HepG2 (cell line): ENCODE data around the gene HECA. TPM values are rescaled to one million over a fixed set of nuclear protein-coding genes. Genes with fewer than 3 reads are reported as not detected.

Source experiments
- ATAC-seq: fragments of 200-7000 bp; cut with Tn5 transposase; 3 replicates; pipeline ENCODE4 v1.9.1; 2020; ENCODE audit warnings: mild to moderate bottlenecking, moderate library complexity
- BruUV-seq: library from RNA; stranded (reverse); fragments of 400-500 nt; replicated peaks from 2 replicates; lab custom pipeline; 2021; lab: Mats Ljungman, UMichigan
- CTCF ChIA-PET: fragments of 300-600 bp; formaldehyde crosslinking; extraction: SDS; loops from one replicate; lab custom pipeline; 2021; ENCODE audit warnings: low total read pairs, inconsistent platforms, low intra/inter-chr PET ratio; lab: Yijun Ruan, JAX
- POLR2A ChIA-PET: fragments of 350-600 bp; sonication (Branson Sonifier 250); formaldehyde crosslinking; loops from one replicate; lab custom pipeline; 2020; ENCODE audit warnings: antibody characterized with exemption, inconsistent platforms; lab: Yijun Ruan, JAX
- DNase-seq: peaks from one replicate; pipeline ENCODE4 v3.0.0-alpha.2; 2015; ENCODE audit warnings: low spot score
- FAIRE-seq: peaks from 3 replicates; lab custom pipeline; 2011; peaks lifted over from hg19 to GRCh38; lab: Jason Lieb, UNC
- H2AFZ ChIP-seq: one replicate; pipeline ENCODE4 v1.6.1; 2011; ENCODE audit warnings: low read length, inconsistent platforms
- H3K27ac ChIP-seq: fragments of 300-600 bp; 3 replicates; pipeline ENCODE4 v1.8.0; 2011; ENCODE audit warnings: mixed run types, mild to moderate bottlenecking, mixed read lengths, low read length, inconsistent platforms; ENCODE audit not compliant: insufficient read depth; ENCODE audit errors: extremely low read length
- H3K27me3 ChIP-seq, 2 experiments: fragments of 200-600 bp in 1 of 2; 2 replicates in 1 of 2; 3 replicates in 1 of 2; pipeline versions ENCODE4 v1.6.0 to v1.8.0; 2011; ENCODE audit warnings: low read length in 2 of 2, mild to moderate bottlenecking in 2 of 2, moderate library complexity in 2 of 2, inconsistent platforms in 1 of 2; ENCODE audit not compliant: insufficient read depth in 2 of 2, control insufficient read depth in 1 of 2
- H3K36me3 ChIP-seq, 2 experiments: fragments of 200-600 bp in 1 of 2; replicated peaks in 1 of 2; 2 replicates in 1 of 2; 3 replicates in 1 of 2; pipeline versions ENCODE4 v1.5.1 to v1.8.0; 2011; ENCODE audit warnings: low read length in 2 of 2, inconsistent platforms in 1 of 2; ENCODE audit not compliant: insufficient read depth in 2 of 2, control insufficient read depth in 1 of 2
- H3K4me1 ChIP-seq: 2 replicates; pipeline ENCODE4 v1.5.1; 2012; ENCODE audit warnings: low read length, inconsistent platforms; ENCODE audit not compliant: insufficient read depth
- H3K4me2 ChIP-seq: 2 replicates; pipeline ENCODE4 v1.6.0; 2011; ENCODE audit warnings: low read depth, low read length, inconsistent platforms
- H3K4me3 ChIP-seq, 3 experiments: fragments of 200-600 bp in 1 of 3; sonication (generic), shearing (Covaris generic) in 1 of 3; replicated peaks in 1 of 3; 2 replicates each; pipeline ENCODE4 v1.5.1; 2011 to 2016; ENCODE audit warnings: low read length in 3 of 3, inconsistent platforms in 2 of 3, low read depth in 2 of 3, mild to moderate bottlenecking in 2 of 3, control low read depth in 1 of 3, mixed read lengths in 1 of 3; ENCODE audit not compliant: insufficient read depth in 1 of 3
- H3K79me2 ChIP-seq: one replicate; pipeline ENCODE4 v1.6.1; 2011; ENCODE audit warnings: low read length, inconsistent platforms; ENCODE audit not compliant: insufficient read depth
- H3K9ac ChIP-seq: 2 replicates; pipeline ENCODE4 v1.6.0; 2011; ENCODE audit warnings: mild to moderate bottlenecking, low read depth, low read length, inconsistent platforms; ENCODE audit not compliant: insufficient read depth
- H3K9me3 ChIP-seq: 2 replicates; pipeline ENCODE4 v1.5.1; 2012; ENCODE audit warnings: mild to moderate bottlenecking, low read length
- H4K20me1 ChIP-seq: 2 replicates; pipeline ENCODE4 v1.6.0; 2011; ENCODE audit warnings: inconsistent platforms, mild to moderate bottlenecking, low read length, moderate library complexity; ENCODE audit not compliant: insufficient read depth
- AFF4 ChIP-seq: sonication (generic); formaldehyde crosslinking; IDR thresholded peaks from 2 replicates; pipeline ENCODE4 v1.4.0; 2020; ENCODE audit warnings: missing genetic modification reagents
- FOXP1 ChIP-seq, 2 experiments: fragments of 450-650 bp in 1 of 2; IDR thresholded peaks; 2 replicates each; pipeline ENCODE4 v1.6.1; 2017 to 2018; ENCODE audit warnings: antibody characterized with exemption in 1 of 2
- GABPB1 ChIP-seq: IDR thresholded peaks from 2 replicates; pipeline ENCODE4 v1.6.1; 2016; ENCODE audit warnings: mild to moderate bottlenecking, missing genetic modification reagents, moderate library complexity, missing compliant biosample characterization
- KMT2A ChIP-seq: sonication (generic); formaldehyde crosslinking; IDR thresholded peaks from 2 replicates; pipeline ENCODE4 v1.4.0; 2020; ENCODE audit warnings: missing genetic modification reagents
- NCOA2 ChIP-seq: sonication (generic); formaldehyde crosslinking; IDR thresholded peaks from 2 replicates; pipeline ENCODE4 v1.8.0; 2022; ENCODE audit warnings: inconsistent platforms
- NFYC ChIP-seq: IDR thresholded peaks from 2 replicates; pipeline ENCODE4 v1.6.1; 2016; ENCODE audit warnings: missing genetic modification reagents, missing compliant biosample characterization
- ZBTB1 ChIP-seq: sonication (generic); formaldehyde crosslinking; IDR thresholded peaks from 2 replicates; pipeline ENCODE4 v1.4.0; 2020; ENCODE audit warnings: missing genetic modification reagents, borderline replicate concordance
- ZNF879 ChIP-seq: sonication (generic); formaldehyde crosslinking; IDR thresholded peaks from 2 replicates; pipeline ENCODE4 v1.8.1; 2023; ENCODE audit warnings: missing genetic modification reagents
- ZSCAN20 ChIP-seq: sonication (generic); formaldehyde crosslinking; IDR thresholded peaks from 2 replicates; pipeline ENCODE4 v1.4.0; 2020; ENCODE audit warnings: missing genetic modification reagents, mild to moderate bottlenecking, borderline replicate concordance
- ZSCAN29 ChIP-seq: sonication (generic); formaldehyde crosslinking; conservative IDR thresholded peaks from 2 replicates; pipeline ENCODE4 v1.4.0; 2020; ENCODE audit warnings: mild to moderate bottlenecking, missing genetic modification reagents
- WGBS: methylation state at CpG from one replicate; pipeline ENCODE4 v1.1.6; 2017; ENCODE audit warnings: low lambda C conversion rate; 5-methylcytosine and 5-hydroxymethylcytosine counted together
- in situ Hi-C: cut with HindIII; loops from 2 replicates; pipeline ENCODE4 v1.10.0; 2017; ENCODE audit warnings: low pct_unique_long_range_greater_than_20kb; ENCODE audit not compliant: extremely low pct_ligation_motif_present
- intact Hi-C: fragments of 100-400 bp; cut with micrococcal nuclease; formaldehyde crosslinking; loops from one replicate; pipeline ENCODE4 v1.10.0; 2022; ENCODE audit not compliant: unreplicated experiment
- polyA plus RNA-seq, 8 experiments: library from polyadenylated mRNA; depleted of rRNA in 3 of 8; stranded (reverse) in 7 of 8; unstranded in 1 of 8; fragments of >200 nt; fragmentation: Illumina TruSeq in 4 of 8; extraction: Trizol in 4 of 8; gene quantifications; 2 replicates each; pipeline versions ENCODE4 v1.2.1 to v1.2.3, GENCODE V29; 2011 to 2016; ENCODE audit warnings: low read depth in 4 of 8, missing spikeins in 1 of 8, mixed read lengths in 1 of 8; ENCODE audit not compliant: insufficient read depth in 1 of 8
- total RNA-seq, 5 experiments: library from RNA; depleted of rRNA; stranded (reverse); fragments of >200 nt; fragmentation: Illumina TruSeq; extraction: Trizol; gene quantifications; 2 replicates each; pipeline ENCODE4 v1.2.3, GENCODE V29; 2016; ENCODE audit warnings: low read depth in 1 of 5
- TF ChIP-seq, protein P1 (sequence below): sonication (generic); formaldehyde crosslinking; IDR thresholded peaks from 2 replicates; pipeline ENCODE4 v1.4.0; 2020; ENCODE audit warnings: mild to moderate bottlenecking, low read depth, missing genetic modification reagents
- TF ChIP-seq, protein P2 (sequence below): sonication (generic); formaldehyde crosslinking; IDR thresholded peaks from 2 replicates; pipeline ENCODE4 v1.9.0; 2021; ENCODE audit warnings: missing genetic modification reagents, borderline replicate concordance

The HECA gene
- total and polyA plus RNA-seq, 2 of the 13 experiments (the other 11 are each of a cell fraction or from before 2014, with no cell fraction given): 0.18 to 0.49 TPM

DNA sequence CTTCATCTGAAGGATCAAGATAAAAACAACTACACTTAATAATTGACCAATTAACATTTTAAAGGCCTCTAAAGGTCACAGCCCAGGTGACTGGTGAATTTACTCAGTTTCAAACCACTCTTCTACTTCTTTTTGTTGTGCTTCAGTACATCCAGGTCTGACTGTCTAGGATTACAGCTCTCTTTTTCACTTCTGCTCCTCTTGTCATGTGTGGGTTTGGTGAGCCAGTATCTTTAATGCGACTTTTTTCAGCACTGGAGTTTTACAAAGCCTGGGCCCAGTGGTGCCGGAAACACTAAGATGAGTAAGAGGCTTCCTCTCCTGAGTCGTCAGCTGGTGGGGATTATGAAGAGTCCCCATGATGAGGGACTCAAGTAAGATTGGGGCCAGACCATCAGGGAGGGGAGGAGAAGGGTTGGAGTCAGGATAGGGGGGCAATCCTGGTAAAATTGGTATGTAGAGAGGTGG is 27.0 kb downstream of the HECA start:
- TF ChIP-seq, protein P1, sequence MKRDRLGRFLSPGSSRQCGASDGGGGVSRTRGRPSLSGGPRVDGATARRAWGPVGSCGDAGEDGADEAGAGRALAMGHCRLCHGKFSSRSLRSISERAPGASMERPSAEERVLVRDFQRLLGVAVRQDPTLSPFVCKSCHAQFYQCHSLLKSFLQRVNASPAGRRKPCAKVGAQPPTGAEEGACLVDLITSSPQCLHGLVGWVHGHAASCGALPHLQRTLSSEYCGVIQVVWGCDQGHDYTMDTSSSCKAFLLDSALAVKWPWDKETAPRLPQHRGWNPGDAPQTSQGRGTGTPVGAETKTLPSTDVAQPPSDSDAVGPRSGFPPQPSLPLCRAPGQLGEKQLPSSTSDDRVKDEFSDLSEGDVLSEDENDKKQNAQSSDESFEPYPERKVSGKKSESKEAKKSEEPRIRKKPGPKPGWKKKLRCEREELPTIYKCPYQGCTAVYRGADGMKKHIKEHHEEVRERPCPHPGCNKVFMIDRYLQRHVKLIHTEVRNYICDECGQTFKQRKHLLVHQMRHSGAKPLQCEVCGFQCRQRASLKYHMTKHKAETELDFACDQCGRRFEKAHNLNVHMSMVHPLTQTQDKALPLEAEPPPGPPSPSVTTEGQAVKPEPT (CRISPR knock-in tag): no peak
- no peak for TF ChIP-seq KMT2A (CRISPR knock-in tag)
- no peak for TF ChIP-seq ZBTB1
- TF ChIP-seq ZSCAN20 (CRISPR knock-in tag): no peak
- TF ChIP-seq ZSCAN29: no peak
- no peak for TF ChIP-seq FOXP1 (IDR thresholded peaks at IDR 0.05)
- TF ChIP-seq FOXP1 (CRISPR knock-in tag; IDR thresholded peaks at IDR 0.05): no peak
- TF ChIP-seq NCOA2: no peak
- no peak for TF ChIP-seq GABPB1 (CRISPR knock-in tag)
- no peak for TF ChIP-seq NFYC (CRISPR knock-in tag)
- TF ChIP-seq AFF4 (CRISPR knock-in tag): no peak
- no peak for TF ChIP-seq ZNF879 (CRISPR knock-in tag)
- TF ChIP-seq, protein P2, sequence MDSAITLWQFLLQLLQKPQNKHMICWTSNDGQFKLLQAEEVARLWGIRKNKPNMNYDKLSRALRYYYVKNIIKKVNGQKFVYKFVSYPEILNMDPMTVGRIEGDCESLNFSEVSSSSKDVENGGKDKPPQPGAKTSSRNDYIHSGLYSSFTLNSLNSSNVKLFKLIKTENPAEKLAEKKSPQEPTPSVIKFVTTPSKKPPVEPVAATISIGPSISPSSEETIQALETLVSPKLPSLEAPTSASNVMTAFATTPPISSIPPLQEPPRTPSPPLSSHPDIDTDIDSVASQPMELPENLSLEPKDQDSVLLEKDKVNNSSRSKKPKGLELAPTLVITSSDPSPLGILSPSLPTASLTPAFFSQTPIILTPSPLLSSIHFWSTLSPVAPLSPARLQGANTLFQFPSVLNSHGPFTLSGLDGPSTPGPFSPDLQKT (CRISPR knock-in tag): no peak
- ATAC-seq (no peak), DNase-seq (no peak), FAIRE-seq (no peak)
- Histone ChIP-seq H2AFZ (no peak overlapping the region), H3K79me2 (no peaks in the 10 kb centered on the region), H3K36me3 (no peaks in the 10 kb centered on the region), H3K9ac (no peak overlapping the region), H3K27ac (no peak overlapping the region), H3K27me3 (no peaks in the 10 kb centered on the region; a peak in 1 of 5 replicates), H3K9me3 (no peaks in the 10 kb centered on the region), H4K20me1 (no peaks in the 10 kb centered on the region), H3K4me1 (no peaks in the 10 kb centered on the region), H3K4me2 (no peak overlapping the region), H3K4me3 (no peak overlapping the region)
- 55% methylated on average over 3 of the region's 3 CpGs for WGBS
- intact Hi-C loops (no loop called here), in situ Hi-C loops (no loop called here)
- ChIA-PET POLR2A (no interaction called here), CTCF (no interaction called here)
- no TSS peak for BruUV-seq
